G401.6 (cell line): ENCODE measurements around the gene PTMS.

Experiments
- FAIRE-seq: peaks from 2 replicates; lab custom pipeline; 2012; peaks lifted over from hg19 to GRCh38; lab: Jason Lieb, UNC

The PTMS gene

GRCh38 chr12:6752167-6752920, 13.8 kb upstream of the PTMS start:
- FAIRE-seq, result no peak

GRCh38 chr12:6752921-6753771, 13.0 kb upstream of the PTMS start, which contains the start of gene MLF2:
TSS of gene MLF2 (minus strand) at chr12:6753141. CDS start at chr12:6752334, 807 bp downstream.
- peak; percentile 98 for FAIRE-seq

- no peak for FAIRE-seq
Observed at GRCh38 chr12:6753772-6754356, 12.3 kb upstream of the PTMS start.

DNA sequence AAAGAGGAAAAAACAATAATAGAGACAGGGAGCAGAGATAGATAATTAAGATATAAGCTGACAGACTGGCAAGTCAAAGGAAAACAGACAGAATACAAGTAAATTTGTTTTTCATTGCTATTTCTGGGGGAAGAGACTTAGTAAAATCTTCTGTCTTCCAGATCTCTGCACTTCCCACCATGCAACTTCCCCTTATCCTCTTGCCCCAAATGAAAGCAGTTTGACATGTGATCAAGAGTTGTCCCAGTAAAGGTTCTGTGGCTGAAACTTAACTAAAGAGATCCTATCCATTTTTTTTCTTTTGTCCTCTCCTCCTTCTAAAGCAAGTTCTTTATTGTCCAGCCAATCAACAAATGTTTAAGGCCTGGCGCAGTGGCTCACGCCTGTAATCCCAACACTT, 11.8 kb upstream of the PTMS start:
- FAIRE-seq, result no peak

GRCh38 chr12:6757028-6757690, 9.0 kb upstream of the PTMS start:
- no peak for FAIRE-seq

DNA sequence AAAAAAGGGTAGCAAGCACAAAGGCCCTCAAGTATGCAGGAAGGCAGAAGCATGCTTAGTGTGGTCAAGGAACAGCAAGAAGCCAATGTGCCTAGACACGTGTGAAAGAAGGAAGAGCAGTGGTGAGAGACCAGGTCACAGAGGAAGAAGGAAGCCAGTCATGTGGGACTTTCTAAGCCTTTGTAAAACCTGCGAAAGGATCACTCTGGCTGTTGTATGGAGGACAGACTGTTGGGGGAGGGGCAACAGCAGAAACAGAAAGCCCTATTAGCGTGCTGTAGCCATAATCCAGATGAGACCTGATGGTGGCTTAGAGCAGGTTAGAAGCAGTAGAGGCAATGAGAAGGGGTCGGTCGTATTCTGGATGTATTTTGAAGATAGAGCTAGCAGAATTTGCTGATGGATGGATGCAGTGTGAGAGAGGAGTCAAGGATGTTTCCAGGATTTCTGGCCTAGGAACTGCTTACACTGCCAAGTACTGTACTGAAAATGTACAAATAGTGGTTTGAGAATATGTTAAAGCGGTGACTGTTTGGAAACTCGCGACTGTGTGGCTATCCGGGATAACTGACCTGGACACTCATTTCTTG, 7.6 kb upstream of the PTMS start:
- no peak for FAIRE-seq

- no peak for FAIRE-seq
Observed at GRCh38 chr12:6759741-6760140, 6.4 kb upstream of the PTMS start.

- no peak for FAIRE-seq
Observed at GRCh38 chr12:6763380-6763779, 2.8 kb upstream of the PTMS start.

GRCh38 chr12:6764011-6764828, 1.9 kb upstream of the PTMS start:
- peak; percentile 100 for FAIRE-seq

GRCh38 chr12:6765048-6765633, 1.0 kb upstream of the PTMS start:
- FAIRE-seq, result no peak

DNA sequence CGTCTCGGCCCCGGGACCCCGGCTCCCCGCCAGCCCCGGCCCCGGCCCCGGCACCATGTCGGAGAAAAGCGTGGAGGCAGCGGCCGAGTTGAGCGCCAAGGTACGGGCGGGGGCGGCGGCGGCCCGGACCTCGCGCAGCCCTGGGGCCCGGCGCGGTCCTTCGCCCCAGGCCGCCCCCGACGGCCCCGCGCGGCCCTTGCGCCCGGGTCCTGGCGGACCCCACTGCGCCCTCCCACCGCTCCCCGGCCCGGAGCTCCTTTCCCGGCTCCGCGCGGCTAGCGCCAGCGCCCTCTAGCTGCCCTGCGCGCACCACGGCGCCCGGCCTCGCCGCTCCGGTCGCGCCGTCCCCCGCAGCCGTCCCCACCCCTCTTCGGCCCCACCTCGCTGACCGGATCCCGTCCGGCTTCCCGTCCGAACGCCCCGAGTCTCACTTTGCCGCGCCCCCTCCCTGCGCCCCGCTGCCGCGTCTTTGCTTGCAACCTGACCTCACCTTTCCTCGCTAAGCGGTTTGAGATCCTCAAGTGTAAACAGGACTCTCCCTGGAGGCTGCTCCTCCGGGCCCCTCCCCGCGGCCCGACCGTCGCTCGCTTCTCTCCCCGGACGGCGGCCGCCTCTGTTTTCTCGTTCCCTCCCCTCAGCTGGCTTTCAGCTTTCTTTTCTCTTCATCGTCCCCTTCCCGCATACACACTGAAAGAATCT, 637 bp downstream of the PTMS start:
- no peak for FAIRE-seq

GRCh38 chr12:6767353-6768319, 1.5 kb downstream of the PTMS start:
- no peak for FAIRE-seq

- FAIRE-seq, result no peak
Observed at GRCh38 chr12:6768437-6768914, 2.3 kb downstream of the PTMS start.

DNA sequence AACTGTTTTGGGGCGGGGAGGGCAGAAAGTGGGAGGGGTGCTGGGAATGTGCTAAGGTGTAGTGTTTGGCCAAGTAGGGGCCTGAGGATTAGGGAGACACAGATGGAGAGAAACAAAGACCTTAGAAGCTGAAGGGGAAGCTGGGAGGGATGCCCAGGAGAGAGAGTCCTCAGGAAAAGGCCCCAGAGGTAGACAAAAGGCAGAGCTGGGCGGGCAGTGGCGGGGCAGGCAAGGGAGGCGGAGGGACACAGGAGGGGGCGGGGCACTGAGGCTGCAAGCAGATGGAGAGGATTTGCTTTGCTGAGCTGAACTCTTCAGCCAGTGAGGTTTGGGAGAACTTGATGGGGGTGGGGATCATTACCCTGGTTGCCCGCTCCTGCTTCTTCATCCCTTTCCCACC, 2.8 kb downstream of the PTMS start:
- peak; percentile 23 for FAIRE-seq

DNA sequence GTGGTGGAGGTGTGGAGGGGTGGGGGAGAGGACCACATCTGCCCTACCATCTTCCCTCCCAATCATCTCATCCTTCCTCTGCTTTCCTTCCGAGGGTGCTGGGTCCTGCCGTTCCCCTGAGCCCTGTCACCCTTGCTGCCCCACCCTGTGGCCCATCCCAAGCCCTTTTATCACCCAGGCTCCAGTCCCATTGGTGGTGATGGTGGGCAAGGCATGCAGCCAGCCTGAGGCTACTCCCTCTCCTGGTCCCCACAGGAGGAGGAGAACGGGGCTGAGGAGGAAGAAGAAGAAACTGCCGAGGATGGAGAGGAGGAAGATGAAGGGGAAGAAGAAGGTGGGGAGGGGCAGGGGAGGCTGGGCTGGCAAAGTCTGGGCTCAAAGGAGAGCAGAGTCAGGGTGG, 3.5 kb downstream of the PTMS start:
- no peak for FAIRE-seq

GRCh38 chr12:6770094-6770493, 3.9 kb downstream of the PTMS start:
- FAIRE-seq, result no peak

DNA sequence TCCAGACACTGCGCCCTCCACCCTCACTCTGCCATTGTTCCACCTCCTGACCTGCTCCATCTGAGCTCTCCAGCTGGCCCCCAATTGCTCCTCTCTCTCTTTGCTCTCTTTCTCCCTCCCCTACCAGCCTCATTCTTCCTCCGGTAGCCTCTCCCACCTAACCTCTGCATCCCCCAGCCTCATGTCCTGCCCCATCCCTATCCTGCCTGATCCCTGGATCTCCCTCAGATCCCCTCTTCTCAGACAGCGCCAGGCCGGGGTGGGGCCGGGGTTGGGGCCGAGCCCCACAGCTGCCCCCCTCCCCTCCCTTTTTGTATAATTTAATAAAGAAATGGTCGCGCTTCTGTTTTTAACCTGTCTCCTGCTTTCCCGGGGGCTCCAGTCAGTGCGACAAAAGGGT, 4.4 kb downstream of the PTMS start:
- no peak for FAIRE-seq

- FAIRE-seq, result no peak
Observed at GRCh38 chr12:6771091-6771495, 4.9 kb downstream of the PTMS start.
